ENCODE results near the gene NLRC5.

GRCh38 chr16:56981729-56982271, 7.6 kb upstream of the NLRC5 start:
- no peak for TF ChIP-seq ZNF70 (CRISPR knock-in tag; IDR thresholded peaks at IDR 0.05)
- TF ChIP-seq PATZ1 (CRISPR knock-in tag; IDR thresholded peaks at IDR 0.05; ENCODE audit: borderline replicate concordance): no peak
- no peak for TF ChIP-seq TCF4 (CRISPR knock-in tag; IDR thresholded peaks at IDR 0.05; ENCODE audit: borderline replicate concordance)
- TF ChIP-seq RARB (CRISPR knock-in tag; IDR thresholded peaks at IDR 0.05): no peak
- TF ChIP-seq ARNTL (CRISPR knock-in tag; IDR thresholded peaks at IDR 0.05; ENCODE audit: borderline replicate concordance, low read depth): no peak
- no peak for TF ChIP-seq CREB5 (CRISPR knock-in tag; IDR thresholded peaks at IDR 0.05; ENCODE audit: low read depth)
- no peak for TF ChIP-seq SNAI2 (CRISPR knock-in tag; IDR thresholded peaks at IDR 0.05)
- no peak for TF ChIP-seq TOX (CRISPR knock-in tag; IDR thresholded peaks at IDR 0.05; ENCODE audit: borderline replicate concordance)
- no peak for TF ChIP-seq ZNF565 (CRISPR knock-in tag; conservative IDR thresholded peaks at IDR 0.05; ENCODE audit: low read depth)
- TF ChIP-seq CSDC2 (CRISPR knock-in tag; IDR thresholded peaks at IDR 0.05): no peak
- TF ChIP-seq BACH2 (CRISPR knock-in tag; IDR thresholded peaks at IDR 0.05; ENCODE audit: borderline replicate concordance): no peak
- no peak for TF ChIP-seq ZFP30 (CRISPR knock-in tag; IDR thresholded peaks at IDR 0.05)

All from SK-N-SH treated with all-trans-retinoic acid at 6 μM for 48 hours (cell line).